HepG2 (cell line): Measurements from ENCODE around the gene ERVMER34-1. TPM values are rescaled to one million over a fixed set of nuclear protein-coding genes. Genes with fewer than 3 reads are reported as not detected.

ENCODE experiments used
- ATAC-seq: fragments of 200-7000 bp; cut with Tn5 transposase; 3 replicates; pipeline ENCODE4 v1.9.1; 2020; ENCODE audit warnings: mild to moderate bottlenecking, moderate library complexity
- BruUV-seq: library from RNA; stranded (reverse); fragments of 400-500 nt; replicated peaks from 2 replicates; lab custom pipeline; 2021; lab: Mats Ljungman, UMichigan
- CTCF ChIA-PET: fragments of 300-600 bp; formaldehyde crosslinking; extraction: SDS; loops from one replicate; lab custom pipeline; 2021; ENCODE audit warnings: low total read pairs, inconsistent platforms, low intra/inter-chr PET ratio; lab: Yijun Ruan, JAX
- POLR2A ChIA-PET: fragments of 350-600 bp; sonication (Branson Sonifier 250); formaldehyde crosslinking; loops from one replicate; lab custom pipeline; 2020; ENCODE audit warnings: antibody characterized with exemption, inconsistent platforms; lab: Yijun Ruan, JAX
- DNase-seq: peaks from one replicate; pipeline ENCODE4 v3.0.0-alpha.2; 2015; ENCODE audit warnings: low spot score
- FAIRE-seq: peaks from 3 replicates; lab custom pipeline; 2011; peaks lifted over from hg19 to GRCh38; lab: Jason Lieb, UNC
- H2AFZ ChIP-seq: one replicate; pipeline ENCODE4 v1.6.1; 2011; ENCODE audit warnings: low read length, inconsistent platforms
- H3K27ac ChIP-seq: fragments of 300-600 bp; 3 replicates; pipeline ENCODE4 v1.8.0; 2011; ENCODE audit warnings: mixed run types, mild to moderate bottlenecking, mixed read lengths, low read length, inconsistent platforms; ENCODE audit not compliant: insufficient read depth; ENCODE audit errors: extremely low read length
- H3K27me3 ChIP-seq, 2 experiments: fragments of 200-600 bp in 1 of 2; 2 replicates in 1 of 2; 3 replicates in 1 of 2; pipeline versions ENCODE4 v1.6.0 to v1.8.0; 2011; ENCODE audit warnings: low read length in 2 of 2, mild to moderate bottlenecking in 2 of 2, moderate library complexity in 2 of 2, inconsistent platforms in 1 of 2; ENCODE audit not compliant: insufficient read depth in 2 of 2, control insufficient read depth in 1 of 2
- H3K36me3 ChIP-seq, 2 experiments: fragments of 200-600 bp in 1 of 2; replicated peaks in 1 of 2; 2 replicates in 1 of 2; 3 replicates in 1 of 2; pipeline versions ENCODE4 v1.5.1 to v1.8.0; 2011; ENCODE audit warnings: low read length in 2 of 2, inconsistent platforms in 1 of 2; ENCODE audit not compliant: insufficient read depth in 2 of 2, control insufficient read depth in 1 of 2
- H3K4me1 ChIP-seq: 2 replicates; pipeline ENCODE4 v1.5.1; 2012; ENCODE audit warnings: low read length, inconsistent platforms; ENCODE audit not compliant: insufficient read depth
- H3K4me2 ChIP-seq: 2 replicates; pipeline ENCODE4 v1.6.0; 2011; ENCODE audit warnings: low read depth, low read length, inconsistent platforms
- H3K4me3 ChIP-seq, 3 experiments: fragments of 200-600 bp in 1 of 3; sonication (generic), shearing (Covaris generic) in 1 of 3; replicated peaks in 1 of 3; 2 replicates each; pipeline ENCODE4 v1.5.1; 2011 to 2016; ENCODE audit warnings: low read length in 3 of 3, inconsistent platforms in 2 of 3, low read depth in 2 of 3, mild to moderate bottlenecking in 2 of 3, control low read depth in 1 of 3, mixed read lengths in 1 of 3; ENCODE audit not compliant: insufficient read depth in 1 of 3
- H3K79me2 ChIP-seq: one replicate; pipeline ENCODE4 v1.6.1; 2011; ENCODE audit warnings: low read length, inconsistent platforms; ENCODE audit not compliant: insufficient read depth
- H3K9ac ChIP-seq: 2 replicates; pipeline ENCODE4 v1.6.0; 2011; ENCODE audit warnings: mild to moderate bottlenecking, low read depth, low read length, inconsistent platforms; ENCODE audit not compliant: insufficient read depth
- H3K9me3 ChIP-seq: 2 replicates; pipeline ENCODE4 v1.5.1; 2012; ENCODE audit warnings: mild to moderate bottlenecking, low read length
- H4K20me1 ChIP-seq: 2 replicates; pipeline ENCODE4 v1.6.0; 2011; ENCODE audit warnings: inconsistent platforms, mild to moderate bottlenecking, low read length, moderate library complexity; ENCODE audit not compliant: insufficient read depth
- ARNT ChIP-seq: fragments of 450-650 bp; IDR thresholded peaks from 2 replicates; pipeline ENCODE4 v1.6.1; 2017
- CENPBD1 ChIP-seq: sonication (generic); formaldehyde crosslinking; IDR thresholded peaks from 2 replicates; pipeline ENCODE4 v1.8.0; 2022; ENCODE audit warnings: missing genetic modification reagents, low read depth, mild to moderate bottlenecking, borderline replicate concordance
- EP300 ChIP-seq, 3 experiments: sonication (generic) in 1 of 3; formaldehyde crosslinking in 1 of 3; IDR thresholded peaks; 2 replicates each; pipeline versions ENCODE4 v1.5.1 to v1.6.1; 2011 to 2020; ENCODE audit warnings: low read depth in 2 of 3, low read length in 2 of 3, borderline replicate concordance in 1 of 3, improper control_type of control experiment in 1 of 3, mild to moderate bottlenecking in 1 of 3, missing genetic modification reagents in 1 of 3, moderate library complexity in 1 of 3
- HIC2 ChIP-seq: sonication (generic); formaldehyde crosslinking; IDR thresholded peaks from 2 replicates; pipeline ENCODE4 v1.9.0; 2022; ENCODE audit warnings: low read depth, missing genetic modification reagents
- HIVEP1 ChIP-seq: sonication (generic); formaldehyde crosslinking; IDR thresholded peaks from 2 replicates; pipeline ENCODE4 v1.4.0; 2020; ENCODE audit warnings: mild to moderate bottlenecking, missing genetic modification reagents
- MEIS1 ChIP-seq: sonication (generic); formaldehyde crosslinking; IDR thresholded peaks from 2 replicates; pipeline ENCODE4 v1.9.0; 2021; ENCODE audit warnings: mild to moderate bottlenecking, missing genetic modification reagents, moderate library complexity, borderline replicate concordance
- NFYC ChIP-seq: IDR thresholded peaks from 2 replicates; pipeline ENCODE4 v1.6.1; 2016; ENCODE audit warnings: missing genetic modification reagents, missing compliant biosample characterization
- RAD51 ChIP-seq: fragments of 450-650 bp; IDR thresholded peaks from 2 replicates; pipeline ENCODE4 v1.6.1; 2016; ENCODE audit warnings: borderline replicate concordance
- SMARCC2 ChIP-seq: fragments of 450-650 bp; IDR thresholded peaks from 2 replicates; pipeline ENCODE4 v1.6.1; 2017; ENCODE audit warnings: antibody characterized with exemption, mild to moderate bottlenecking
- TBP ChIP-seq: sonication (generic); formaldehyde crosslinking; IDR thresholded peaks from 2 replicates; pipeline ENCODE4 v1.5.0; 2020; ENCODE audit warnings: missing genetic modification reagents
- TRIM24 ChIP-seq: sonication (generic); formaldehyde crosslinking; IDR thresholded peaks from 2 replicates; pipeline ENCODE4 v1.8.0; 2022; ENCODE audit warnings: mild to moderate bottlenecking, missing genetic modification reagents
- ZBTB38 ChIP-seq: sonication (generic); formaldehyde crosslinking; IDR thresholded peaks from 2 replicates; pipeline ENCODE4 v1.5.1; 2020; ENCODE audit warnings: mild to moderate bottlenecking, missing genetic modification reagents
- ZBTB43 ChIP-seq: sonication (generic); formaldehyde crosslinking; conservative IDR thresholded peaks from 2 replicates; pipeline ENCODE4 v1.4.0; 2020; ENCODE audit warnings: missing genetic modification reagents
- ZFP36L1 ChIP-seq: sonication (generic); formaldehyde crosslinking; IDR thresholded peaks from 2 replicates; pipeline ENCODE4 v1.8.0; 2022; ENCODE audit warnings: mild to moderate bottlenecking, missing genetic modification reagents, moderate library complexity
- ZNF138 ChIP-seq: sonication (generic); formaldehyde crosslinking; IDR thresholded peaks from 2 replicates; pipeline ENCODE4 v1.5.0; 2020; ENCODE audit warnings: mild to moderate bottlenecking, low read depth, missing genetic modification reagents
- ZNF574 ChIP-seq: sonication (generic); formaldehyde crosslinking; IDR thresholded peaks from 2 replicates; pipeline ENCODE4 v1.4.0; 2020; ENCODE audit warnings: missing genetic modification reagents
- WGBS: methylation state at CpG from one replicate; pipeline ENCODE4 v1.1.6; 2017; ENCODE audit warnings: low lambda C conversion rate; 5-methylcytosine and 5-hydroxymethylcytosine counted together
- in situ Hi-C: cut with HindIII; loops from 2 replicates; pipeline ENCODE4 v1.10.0; 2017; ENCODE audit warnings: low pct_unique_long_range_greater_than_20kb; ENCODE audit not compliant: extremely low pct_ligation_motif_present
- intact Hi-C: fragments of 100-400 bp; cut with micrococcal nuclease; formaldehyde crosslinking; loops from one replicate; pipeline ENCODE4 v1.10.0; 2022; ENCODE audit not compliant: unreplicated experiment
- polyA plus RNA-seq, 8 experiments: library from polyadenylated mRNA; depleted of rRNA in 3 of 8; stranded (reverse) in 7 of 8; unstranded in 1 of 8; fragments of >200 nt; fragmentation: Illumina TruSeq in 4 of 8; extraction: Trizol in 4 of 8; gene quantifications; 2 replicates each; pipeline versions ENCODE4 v1.2.1 to v1.2.3, GENCODE V29; 2011 to 2016; ENCODE audit warnings: low read depth in 4 of 8, missing spikeins in 1 of 8, mixed read lengths in 1 of 8; ENCODE audit not compliant: insufficient read depth in 1 of 8
- total RNA-seq, 5 experiments: library from RNA; depleted of rRNA; stranded (reverse); fragments of >200 nt; fragmentation: Illumina TruSeq; extraction: Trizol; gene quantifications; 2 replicates each; pipeline ENCODE4 v1.2.3, GENCODE V29; 2016; ENCODE audit warnings: low read depth in 1 of 5

The ERVMER34-1 gene
- total and polyA plus RNA-seq, 2 of the 13 experiments (the other 11 are each of a cell fraction or from before 2014, with no cell fraction given), result 0.04 to 0.35 TPM

GRCh38 chr4:52712251-52713130, 38.7 kb downstream of the ERVMER34-1 start:
- TSS peak; percentile 59 for BruUV-seq
- POLR2A ChIA-PET, result interaction anchor here (0.6 to 3.8 kb wide), 30 partner anchors 9 to 1379 kb away, joined by 3 to 81 read pairs (median 4); partner anchors contain the start of genes DCUN1D4 and USP46
- CTCF ChIA-PET, result no interaction called here
- peaks cover 17% of the 10 kb centered on the region for H3K79me2 ChIP-seq
- in situ Hi-C loops, result loop anchor here (5.0 to 25.0 kb wide), 3 partner anchors 50 to 340 kb away; no protein-coding TSS in a partner anchor
- peak overlapping the region; percentile 89 for H3K9ac ChIP-seq
- peak overlapping the region; percentile 76 to 83 (median 83) for H3K4me3 ChIP-seq
- peaks cover 0 to 1% of the 10 kb centered on the region in 2 experiments; a peak in 1 of 5 replicates for H3K27me3 ChIP-seq
- H3K4me2 ChIP-seq, result peak overlapping the region; percentile 92
- H3K4me1 ChIP-seq, result peaks cover 45% of the 10 kb centered on the region
- intact Hi-C loops, result loop anchor here (2.0 kb wide), 2 partner anchors 54 to 344 kb away; partner anchors contain the start of gene USP46
- DNase-seq (peak; percentile 92), FAIRE-seq (peak; percentile 67), ATAC-seq (peak; percentile 96)
- H3K36me3 ChIP-seq, result peaks cover 5 to 26% of the 10 kb centered on the region in 2 experiments
- no peaks in the 10 kb centered on the region for H3K9me3 ChIP-seq
- no peaks in the 10 kb centered on the region for H4K20me1 ChIP-seq
- no peak overlapping the region for H2AFZ ChIP-seq
- peak overlapping the region; percentile 91 for H3K27ac ChIP-seq
- WGBS, result 1% methylated on average over 7 of the region's 87 CpGs
- TF ChIP-seq ARNT (no peak), SMARCC2 (no peak), HIVEP1 (CRISPR knock-in tag) (peak; percentile 68), CENPBD1 (CRISPR knock-in tag) (no peak), HIC2 (CRISPR knock-in tag) (no peak), EP300 (IDR thresholded peaks at IDR 0.05; ENCODE audit: low read depth in 2 of 2, low read length in 2 of 2) (no peak; a peak in 1 of 4 replicates), EP300 (CRISPR knock-in tag; IDR thresholded peaks at IDR 0.05; ENCODE audit: borderline replicate concordance) (peak; percentile 29; the same call in 1 of the 2 replicates), NFYC (CRISPR knock-in tag) (peak; percentile 89), ZNF574 (peak; percentile 82), TBP (CRISPR knock-in tag) (no peak), MEIS1 (CRISPR knock-in tag) (no peak; the same call in 1 of the 2 replicates), ZBTB43 (CRISPR knock-in tag) (0 out of 2 replicates have a peak, but pooled peaks have one; percentile 24), ZFP36L1 (CRISPR knock-in tag) (0 out of 2 replicates have a peak, but pooled peaks have one; percentile 31), RAD51 (no peak), TRIM24 (CRISPR knock-in tag) (no peak), ZNF138 (CRISPR knock-in tag) (peak; percentile 92; the same call in 1 of the 2 replicates), ZBTB38 (CRISPR knock-in tag) (peak; percentile 42; the same call in 1 of the 2 replicates)
